ENCODE measurements around the gene OR2V1. TPM values are rescaled to one million over a fixed set of nuclear protein-coding genes. Genes with fewer than 3 reads are reported as not detected.
"Not testable (repeated sequence)": the region's sequence is repeated elsewhere in the genome, so short reads cannot be mapped to it uniquely, and the experiment has no call there.

Gene OR2V1
- total RNA-seq, 4 donors from 2014 or later = not detected

DNA sequence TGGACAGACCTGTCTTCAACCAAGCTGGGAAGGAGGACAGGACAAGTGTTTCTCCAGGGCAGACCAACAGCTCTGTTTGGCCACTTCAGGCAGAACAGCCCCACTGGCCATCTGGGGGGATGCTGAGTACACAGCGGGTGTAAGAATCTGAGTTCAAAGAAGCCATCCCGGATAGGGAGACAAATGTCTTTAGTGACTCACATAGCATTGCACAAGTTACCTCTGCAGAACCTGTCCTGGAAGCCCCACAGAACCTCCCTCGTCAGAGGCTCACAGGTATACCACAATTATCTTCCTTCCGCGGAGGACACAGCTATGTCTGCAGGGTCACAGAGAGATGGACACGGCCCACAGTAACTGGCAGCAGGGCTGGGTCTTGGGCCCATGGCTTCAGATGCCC is 18.4 kb upstream of the OR2V1 start:
- Histone ChIP-seq H3K4me1 (peaks cover 15% of the 10 kb centered on the region), H3K27ac (peak overlapping the region; percentile 47), H3K36me3 (no peaks in the 10 kb centered on the region), H3K4me3 (no peak overlapping the region), H3K27me3 (peaks cover 45% of the 10 kb centered on the region), H3K9me3 (no peaks in the 10 kb centered on the region)
- TF ChIP-seq, protein P1, sequence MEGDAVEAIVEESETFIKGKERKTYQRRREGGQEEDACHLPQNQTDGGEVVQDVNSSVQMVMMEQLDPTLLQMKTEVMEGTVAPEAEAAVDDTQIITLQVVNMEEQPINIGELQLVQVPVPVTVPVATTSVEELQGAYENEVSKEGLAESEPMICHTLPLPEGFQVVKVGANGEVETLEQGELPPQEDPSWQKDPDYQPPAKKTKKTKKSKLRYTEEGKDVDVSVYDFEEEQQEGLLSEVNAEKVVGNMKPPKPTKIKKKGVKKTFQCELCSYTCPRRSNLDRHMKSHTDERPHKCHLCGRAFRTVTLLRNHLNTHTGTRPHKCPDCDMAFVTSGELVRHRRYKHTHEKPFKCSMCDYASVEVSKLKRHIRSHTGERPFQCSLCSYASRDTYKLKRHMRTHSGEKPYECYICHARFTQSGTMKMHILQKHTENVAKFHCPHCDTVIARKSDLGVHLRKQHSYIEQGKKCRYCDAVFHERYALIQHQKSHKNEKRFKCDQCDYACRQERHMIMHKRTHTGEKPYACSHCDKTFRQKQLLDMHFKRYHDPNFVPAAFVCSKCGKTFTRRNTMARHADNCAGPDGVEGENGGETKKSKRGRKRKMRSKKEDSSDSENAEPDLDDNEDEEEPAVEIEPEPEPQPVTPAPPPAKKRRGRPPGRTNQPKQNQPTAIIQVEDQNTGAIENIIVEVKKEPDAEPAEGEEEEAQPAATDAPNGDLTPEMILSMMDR (IDR thresholded peaks at IDR 0.05) = no peak
- no peak for TF ChIP-seq POLR2A (IDR thresholded peaks at IDR 0.05)
- TF ChIP-seq POLR2AphosphoS5 (IDR thresholded peaks at IDR 0.05) = no peak
- TF ChIP-seq EP300 (IDR thresholded peaks at IDR 0.05) = no peak
- no peak for DNase-seq (ENCODE audit: low spot score in 2 of 2)
- 66% methylated on average over 6 of the region's 6 CpGs for WGBS

DNA sequence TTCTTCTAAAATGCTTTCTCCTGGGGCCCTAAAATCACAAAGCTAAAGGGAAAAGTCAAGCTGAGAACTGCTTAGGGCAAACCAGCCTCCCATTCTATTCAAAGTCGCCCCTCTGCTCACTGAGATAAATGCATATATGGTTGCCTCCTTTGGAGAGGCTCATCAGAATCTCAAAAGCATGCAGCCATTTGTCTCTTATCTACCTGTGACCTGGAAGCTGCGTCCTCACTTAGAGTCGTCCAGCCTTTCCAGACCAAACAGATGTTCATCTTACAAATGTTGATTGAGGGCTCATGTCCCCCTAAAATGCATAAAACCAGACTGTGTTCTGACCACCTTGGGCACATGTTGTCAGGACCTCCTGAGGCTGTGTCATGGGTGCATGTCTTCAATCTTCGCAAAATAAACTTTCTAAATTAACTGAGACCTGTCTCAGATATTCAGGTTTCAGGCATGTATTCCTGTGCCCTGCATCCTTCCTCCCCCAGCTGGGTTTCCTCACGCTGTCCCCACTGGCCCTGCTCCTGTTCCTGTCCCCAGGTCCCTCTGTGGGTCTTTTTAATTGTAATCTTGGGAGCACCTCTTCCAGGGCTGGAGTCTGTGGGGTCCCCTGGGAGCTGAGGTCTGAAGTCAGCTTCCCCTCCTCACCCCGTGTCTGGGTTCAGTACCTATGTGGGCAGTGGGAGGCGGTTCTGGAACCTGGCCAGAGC is 16.1 kb upstream of the OR2V1 start, which contains the start of gene OR2V2:
TSS of gene OR2V2 (plus strand) at position 660 of the 710 bp plus-strand sequence. CDS start 7,357 bp downstream, outside the sequence.
- DNase-seq (ENCODE audit: low spot score in 2 of 2); H3K9me3 ChIP-seq; H3K27ac ChIP-seq; H3K4me3 ChIP-seq; H3K36me3 ChIP-seq: not testable (repeated sequence)
- 63% methylated on average over 6 of the region's 7 CpGs for WGBS
- H3K4me1 ChIP-seq = peaks cover 15% of the 10 kb centered on the region
- H3K27me3 ChIP-seq = peaks cover 57% of the 10 kb centered on the region

DNA sequence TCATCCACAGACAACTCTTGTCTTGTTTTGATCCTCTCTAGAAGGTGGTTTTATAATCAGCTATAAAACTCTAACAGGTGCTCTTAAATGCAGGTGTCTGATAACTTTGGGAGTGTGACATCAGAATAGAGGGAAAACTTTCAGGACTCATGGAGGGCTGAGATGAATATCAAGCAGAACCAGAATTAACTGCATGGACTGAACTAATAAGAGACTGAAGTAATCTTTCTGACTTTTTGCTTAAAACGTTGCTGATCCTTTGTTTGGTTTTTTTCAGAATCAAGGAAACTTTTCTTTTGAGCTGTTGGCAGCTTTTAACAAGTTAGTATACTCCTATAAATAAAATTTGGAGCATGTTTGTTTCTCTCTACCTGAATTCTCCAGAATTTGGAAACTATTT is 14.2 kb upstream of the OR2V1 start:
- 45% methylated on average over 1 of the region's 1 CpG for WGBS
- no peak for DNase-seq (ENCODE audit: low spot score in 2 of 2)
- H3K27ac ChIP-seq = no peak overlapping the region
- no peak overlapping the region for H3K4me3 ChIP-seq
- no peaks in the 10 kb centered on the region for H3K9me3 ChIP-seq
- H3K27me3 ChIP-seq = peaks cover 51% of the 10 kb centered on the region
- peaks cover 10% of the 10 kb centered on the region for H3K4me1 ChIP-seq
- H3K36me3 ChIP-seq = no peaks in the 10 kb centered on the region
- TF ChIP-seq POLR2AphosphoS5 (IDR thresholded peaks at IDR 0.05) = no peak
- no peak for TF ChIP-seq POLR2A (IDR thresholded peaks at IDR 0.05)
- TF ChIP-seq EP300 (IDR thresholded peaks at IDR 0.05) = no peak
- TF ChIP-seq, protein P1 (IDR thresholded peaks at IDR 0.05) = no peak

DNA sequence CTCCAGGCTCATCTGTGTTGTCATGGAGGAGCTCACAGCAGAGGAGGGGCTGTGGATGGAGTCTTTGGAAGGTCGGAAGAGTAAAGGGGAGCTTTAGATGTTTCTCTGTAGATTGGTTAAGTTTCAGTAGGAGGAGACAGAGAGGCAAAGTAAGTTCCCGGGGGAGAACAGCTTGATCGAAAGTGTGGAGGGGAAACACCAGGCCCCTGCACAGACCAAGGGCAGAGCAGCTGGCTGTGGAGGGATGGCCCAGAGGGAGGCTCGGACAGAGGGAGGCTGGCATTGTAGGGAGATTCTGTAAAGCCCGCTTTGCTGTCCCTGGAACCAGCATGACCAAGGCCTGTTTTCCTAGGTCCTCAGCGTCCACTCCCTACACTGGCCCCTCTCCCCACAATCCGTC is 11.1 kb upstream of the OR2V1 start:
- no peak for TF ChIP-seq POLR2AphosphoS5 (IDR thresholded peaks at IDR 0.05)
- no peak for TF ChIP-seq POLR2A (IDR thresholded peaks at IDR 0.05)
- TF ChIP-seq, protein P1 (IDR thresholded peaks at IDR 0.05) = no peak
- no peak for TF ChIP-seq EP300 (IDR thresholded peaks at IDR 0.05)

DNA sequence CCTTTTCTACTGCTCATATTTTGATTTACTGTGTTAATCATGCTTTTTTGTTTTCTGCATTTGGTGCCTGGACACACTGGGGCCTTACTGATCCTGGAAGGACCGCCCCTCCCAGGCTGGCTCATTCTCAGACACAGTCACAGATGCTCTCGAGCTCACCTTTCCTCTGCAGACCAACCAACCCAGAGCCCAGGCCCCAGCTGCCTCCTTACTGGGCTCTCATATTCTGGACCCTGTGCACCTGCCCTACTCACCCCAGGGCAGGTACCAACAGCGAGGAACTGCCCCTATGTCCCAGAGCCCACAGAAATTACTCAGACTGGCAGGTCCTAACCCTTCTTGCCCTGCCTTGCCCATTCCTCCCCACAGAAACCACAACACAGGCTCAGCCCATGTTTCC is 9.8 kb upstream of the OR2V1 start:
- peaks cover 33% of the 10 kb centered on the region for H3K27me3 ChIP-seq
- no peaks in the 10 kb centered on the region for H3K4me1 ChIP-seq
- no peak overlapping the region for H3K27ac ChIP-seq
- TF ChIP-seq EP300 (IDR thresholded peaks at IDR 0.05) (no peak), POLR2A (IDR thresholded peaks at IDR 0.05) (no peak), POLR2AphosphoS5 (IDR thresholded peaks at IDR 0.05) (no peak)
- TF ChIP-seq, protein P1 (IDR thresholded peaks at IDR 0.05) = no peak
- WGBS = 73% methylated on average over 3 of the region's 3 CpGs
- DNase-seq (ENCODE audit: low spot score in 2 of 2) = peak in 1 of 2 donors; percentile 55
- no peaks in the 10 kb centered on the region for H3K36me3 ChIP-seq
- no peak overlapping the region for H3K4me3 ChIP-seq
- no peaks in the 10 kb centered on the region for H3K9me3 ChIP-seq

More for the DNA sequence above, 11.1 kb upstream of the OR2V1 start:
- 82% methylated on average over 7 of the region's 7 CpGs for WGBS
- H3K4me1 ChIP-seq = no peaks in the 10 kb centered on the region
- no peak overlapping the region for H3K4me3 ChIP-seq
- H3K9me3 ChIP-seq = no peaks in the 10 kb centered on the region
- no peak for DNase-seq (ENCODE audit: low spot score in 2 of 2)
- H3K27ac ChIP-seq = no peak overlapping the region
- no peaks in the 10 kb centered on the region for H3K36me3 ChIP-seq
- H3K27me3 ChIP-seq = peaks cover 33% of the 10 kb centered on the region

Data from suprapubic skin (tissue), 4 donors.